Activated T-cell treated with anti-CD3 and anti-CD28 coated beads, Interleukin-2, amount 50 U/mL, for 1 hour (primary cell): ENCODE results near the gene LRP6.
"Not testable (repeated sequence)": the region's sequence is repeated elsewhere in the genome, so short reads cannot be mapped to it uniquely, and the experiment has no call there.

Experiments
- DNase-seq: peaks from one replicate; pipeline ENCODE4 v3.0.0-alpha.2; 2020

LRP6 gene

DNA sequence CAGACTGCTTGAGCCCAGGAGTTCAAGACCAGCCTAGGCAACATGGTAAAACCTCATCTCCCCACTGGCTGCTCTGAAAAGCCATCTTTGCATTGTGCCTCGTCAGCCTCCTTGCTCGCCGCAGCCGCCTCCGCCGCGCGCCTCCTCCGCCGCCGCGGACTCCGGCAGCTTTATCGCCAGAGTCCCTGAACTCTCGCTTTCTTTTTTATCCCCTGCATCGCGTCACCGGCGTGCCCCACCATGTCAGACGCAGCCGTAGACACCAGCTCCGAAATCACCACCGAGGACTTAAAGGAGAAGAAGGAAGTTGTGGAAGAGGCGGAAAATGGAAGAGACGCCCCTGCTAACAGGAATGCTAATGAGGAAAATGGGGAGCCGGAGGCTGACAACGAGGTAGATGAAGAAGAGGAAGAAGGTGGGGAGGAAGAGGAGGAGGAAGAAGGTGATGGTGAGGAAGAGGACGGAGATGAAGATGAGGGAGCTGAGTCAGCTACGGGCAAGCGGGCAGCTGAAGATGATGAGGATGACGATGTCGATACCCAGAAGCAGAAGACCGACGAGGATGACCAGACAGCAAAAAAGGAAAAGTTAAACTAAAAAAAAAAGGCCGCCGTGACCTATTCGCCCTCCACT lies 155.8 kb downstream of the LRP6 start:
- DNase-seq, result not testable (repeated sequence)

DNA sequence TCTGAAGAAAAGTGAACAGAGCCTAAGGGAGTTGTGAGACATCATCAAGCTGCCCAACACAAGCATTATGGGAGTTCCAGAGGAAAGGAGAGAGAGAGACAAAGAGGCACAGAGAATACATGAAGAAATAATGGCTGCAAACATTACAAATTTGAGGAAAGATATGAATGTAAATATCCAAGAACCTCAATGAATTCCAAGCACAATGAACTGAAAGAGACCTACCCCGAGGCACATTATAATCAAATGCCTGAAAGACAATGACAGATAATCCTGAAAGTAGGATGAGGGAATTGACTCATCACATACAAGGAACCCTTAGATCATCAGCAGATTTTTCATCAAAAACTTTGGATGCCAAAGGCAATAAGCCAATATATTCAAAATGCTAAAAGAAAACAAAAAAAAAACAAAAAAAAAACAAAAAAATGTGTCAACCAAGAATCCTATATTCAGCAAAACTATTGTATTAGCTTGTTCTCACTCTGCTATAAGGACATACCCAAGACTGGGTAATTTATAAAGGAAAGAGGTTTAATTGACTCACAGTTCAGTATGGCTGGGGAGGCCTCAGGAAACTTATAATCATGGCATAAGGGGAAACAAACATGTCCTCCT lies 158.3 kb downstream of the LRP6 start:
- DNase-seq, result no peak

GRCh38 chr12:12107678-12108077 lies 159.2 kb downstream of the LRP6 start:
- DNase-seq, result no peak

- no peak for DNase-seq
Observed at GRCh38 chr12:12099102-12099501, 167.7 kb downstream of the LRP6 start.

DNA sequence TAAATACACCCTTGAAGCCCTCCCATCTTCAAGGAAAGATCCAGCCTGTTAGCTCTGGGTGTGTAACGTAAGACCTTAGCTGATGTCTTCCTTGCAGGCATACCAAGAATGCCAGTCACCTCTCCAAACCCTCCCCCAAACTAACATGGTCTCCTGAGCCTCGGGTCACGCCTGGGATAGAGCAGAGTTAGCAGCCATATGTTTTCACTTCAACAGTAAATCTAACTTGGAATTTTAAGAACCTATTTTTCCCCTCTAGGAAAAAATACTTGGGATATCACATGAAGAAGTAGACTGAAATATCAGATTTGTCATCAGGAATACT lies 168.2 kb downstream of the LRP6 start:
- no peak for DNase-seq

GRCh38 chr12:12097891-12098690 lies 168.8 kb downstream of the LRP6 start:
- no peak for DNase-seq

DNA sequence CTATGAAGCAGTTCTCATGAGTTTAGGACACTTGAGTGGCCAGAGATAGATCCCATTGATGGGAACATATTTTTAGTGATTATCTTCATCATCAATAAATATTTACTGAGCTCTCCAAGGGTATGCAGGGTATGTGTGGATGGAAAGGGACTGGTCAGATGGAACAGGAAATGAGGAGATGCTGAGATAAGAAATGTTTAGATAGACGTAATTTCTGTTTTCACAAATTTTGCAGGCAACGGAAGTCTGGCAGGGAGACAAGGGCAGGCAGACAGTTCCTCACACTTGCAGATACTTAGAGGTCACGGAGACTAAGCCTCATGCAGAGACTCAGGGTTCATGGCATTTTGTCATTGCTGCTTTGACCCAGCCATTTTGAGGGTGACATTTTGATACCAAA lies 171.8 kb downstream of the LRP6 start:
- DNase-seq, result no peak

DNA sequence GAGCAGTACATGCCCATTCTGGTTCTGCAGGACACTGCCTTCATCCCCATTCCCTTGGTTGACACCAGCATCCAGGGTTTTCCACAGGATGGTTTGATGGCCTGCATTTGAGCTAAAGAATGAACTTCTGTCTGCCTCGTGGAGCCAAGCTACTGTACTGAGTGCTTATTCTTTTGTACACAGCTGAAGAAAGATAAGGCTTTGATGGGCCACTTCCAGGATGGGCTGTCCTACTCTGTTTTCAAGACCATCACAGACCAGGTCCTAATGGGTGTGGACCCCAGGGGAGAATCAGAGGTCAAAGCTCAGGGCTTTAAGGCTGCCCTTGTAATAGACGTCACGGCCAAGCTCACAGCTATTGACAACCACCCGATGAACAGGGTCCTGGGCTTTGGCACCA lies 172.4 kb downstream of the LRP6 start:
- no peak for DNase-seq

DNA sequence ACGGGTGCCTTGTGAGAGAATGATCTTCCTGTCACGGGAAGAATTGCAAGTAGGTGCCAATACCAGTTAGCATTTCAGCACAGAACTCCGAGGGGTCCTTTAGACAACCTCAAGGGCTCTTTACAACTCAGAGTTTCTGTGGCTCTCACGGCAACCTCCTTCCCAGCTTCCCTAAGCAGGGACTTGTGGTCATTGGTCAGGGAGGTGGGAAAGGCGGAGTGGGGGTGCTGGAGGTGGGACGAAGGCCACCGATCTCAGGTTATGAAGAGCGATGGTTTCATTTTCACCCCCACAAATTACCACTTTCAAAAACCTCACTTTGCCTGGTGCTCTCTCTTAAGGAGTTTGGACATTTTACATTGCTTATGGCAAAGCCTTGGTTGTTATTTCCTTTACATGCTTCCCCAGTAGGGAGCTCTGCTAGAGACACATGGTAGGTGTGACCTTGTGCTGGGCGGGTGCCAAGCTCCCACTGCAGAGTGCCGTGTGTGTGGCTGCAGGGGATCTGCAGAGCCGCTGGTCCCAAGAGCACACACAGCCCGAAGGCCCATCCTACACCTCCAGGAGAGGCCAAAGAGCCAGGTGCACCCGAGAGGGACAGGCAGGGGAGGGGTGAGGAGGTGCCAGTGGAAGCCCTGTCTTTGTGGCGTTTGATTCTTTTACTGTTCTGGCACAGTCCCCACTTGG lies 174.7 kb downstream of the LRP6 start:
- DNase-seq, result no peak

DNA sequence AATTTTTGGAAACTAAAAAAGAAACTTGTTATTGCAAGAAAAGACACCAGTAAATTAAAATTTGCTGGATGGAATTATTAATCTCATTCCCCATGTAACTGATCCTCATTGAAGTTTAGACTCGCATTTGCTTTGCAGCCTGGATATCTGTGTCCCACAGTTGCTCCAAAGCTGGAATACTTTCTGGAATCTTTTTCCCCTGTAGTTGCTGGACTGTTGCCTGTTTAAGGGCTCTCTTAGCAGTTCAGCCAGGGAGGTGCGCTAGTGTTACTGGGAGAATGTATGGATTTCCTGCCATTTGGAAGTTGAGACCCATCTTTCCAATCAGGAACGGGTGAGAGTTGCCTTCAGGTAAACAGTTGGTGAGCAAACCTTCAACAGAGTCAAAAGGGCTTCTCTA lies 175.8 kb downstream of the LRP6 start:
- DNase-seq, result no peak

DNA sequence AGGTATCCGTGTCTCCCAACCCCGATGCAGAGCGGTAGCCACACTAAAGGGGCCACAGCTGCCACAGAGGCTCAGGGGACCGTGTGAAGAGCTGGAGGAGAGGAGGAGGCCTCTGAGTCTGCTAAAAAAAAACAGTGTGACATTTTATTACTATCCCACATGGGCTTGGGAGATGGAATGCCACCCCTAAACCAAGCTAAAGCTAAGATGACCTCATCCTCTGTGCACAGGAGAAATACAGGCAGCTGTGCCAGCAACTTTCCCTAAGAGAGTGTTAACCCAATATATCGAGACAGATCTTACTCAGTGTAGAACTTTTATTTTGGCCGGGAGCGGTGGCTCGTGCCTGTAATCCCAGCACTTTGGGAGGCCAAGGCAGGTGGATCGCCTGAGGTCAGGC lies 178.1 kb downstream of the LRP6 start:
- no peak for DNase-seq

DNA sequence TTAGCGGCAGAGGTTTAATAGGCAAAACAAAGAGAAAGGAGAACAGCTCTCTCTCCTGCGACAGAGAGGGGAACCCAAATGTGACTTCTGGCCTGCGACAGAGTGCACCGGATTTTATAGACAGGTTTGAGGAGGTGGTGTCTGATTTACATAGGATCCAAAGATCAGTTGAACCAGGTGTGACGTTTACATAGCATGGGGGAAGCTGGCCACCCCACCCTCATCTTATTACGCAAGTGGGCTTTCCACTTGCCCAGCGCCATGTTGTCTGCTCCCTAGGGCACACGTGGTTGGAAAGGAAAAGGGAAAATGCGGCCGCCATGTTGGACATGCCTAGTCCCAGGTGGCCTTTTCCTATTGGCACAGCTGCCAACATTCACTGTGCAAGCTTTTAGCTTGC lies 178.7 kb downstream of the LRP6 start:
- no peak for DNase-seq

- DNase-seq, result no peak
Observed at GRCh38 chr12:12087693-12088034, 179.2 kb downstream of the LRP6 start.

- no peak for DNase-seq
Observed at GRCh38 chr12:12086973-12087692, 179.7 kb downstream of the LRP6 start.

DNA sequence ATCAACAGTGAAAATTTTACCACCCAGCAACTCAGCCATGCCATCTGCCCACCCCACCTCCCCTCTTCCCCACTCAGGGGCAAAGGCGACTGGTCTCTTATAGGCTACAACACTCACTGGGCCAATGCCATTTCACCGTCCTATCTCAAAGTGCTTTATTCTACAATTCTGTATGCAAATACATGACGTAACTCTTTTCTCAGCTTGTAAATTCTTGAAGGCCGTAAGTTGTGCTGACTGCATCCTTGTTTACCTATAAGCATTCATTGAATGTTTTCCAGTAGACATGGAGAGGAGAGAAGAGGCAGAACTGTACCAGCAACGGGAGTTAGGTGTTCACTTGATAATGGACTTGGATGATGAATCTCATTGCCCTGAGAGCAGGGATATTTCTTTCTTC lies 180.5 kb downstream of the LRP6 start:
- no peak for DNase-seq

- DNase-seq, result no peak
Observed at GRCh38 chr12:12083688-12084087, 183.2 kb downstream of the LRP6 start.

DNA sequence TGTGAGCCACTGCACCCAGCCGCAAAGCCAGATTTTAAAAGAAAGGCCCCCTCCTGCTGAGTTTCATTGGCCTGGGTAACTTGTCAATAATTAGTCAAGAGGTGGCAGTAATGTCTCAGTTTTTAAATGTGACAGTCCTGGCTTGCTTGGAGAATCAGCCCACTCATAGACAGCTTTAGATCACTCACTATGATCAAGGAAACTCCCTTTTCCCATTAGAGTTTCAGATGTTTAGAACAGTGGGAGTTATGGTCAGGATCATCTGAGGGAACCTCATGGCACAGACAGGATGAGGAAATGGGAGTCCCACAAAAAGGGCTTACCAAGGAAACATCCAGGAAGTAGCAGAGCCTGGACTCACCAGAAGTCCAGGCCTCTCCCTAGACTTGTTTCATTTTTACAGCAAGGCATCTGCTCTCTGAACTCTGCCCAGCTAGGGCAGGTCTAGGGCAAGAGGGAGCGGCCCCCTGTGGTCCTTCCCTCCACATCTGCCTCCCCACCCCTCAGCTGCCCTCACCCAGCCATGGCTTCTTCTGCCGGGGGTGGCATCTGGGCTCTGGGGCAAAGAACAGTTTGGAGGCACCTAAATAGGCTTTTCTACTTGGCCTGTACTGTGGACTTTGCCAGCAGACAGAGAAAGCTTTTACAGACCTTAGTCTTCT lies 184.9 kb downstream of the LRP6 start:
- no peak for DNase-seq

GRCh38 chr12:12079291-12079690 lies 187.6 kb downstream of the LRP6 start:
- no peak for DNase-seq

DNA sequence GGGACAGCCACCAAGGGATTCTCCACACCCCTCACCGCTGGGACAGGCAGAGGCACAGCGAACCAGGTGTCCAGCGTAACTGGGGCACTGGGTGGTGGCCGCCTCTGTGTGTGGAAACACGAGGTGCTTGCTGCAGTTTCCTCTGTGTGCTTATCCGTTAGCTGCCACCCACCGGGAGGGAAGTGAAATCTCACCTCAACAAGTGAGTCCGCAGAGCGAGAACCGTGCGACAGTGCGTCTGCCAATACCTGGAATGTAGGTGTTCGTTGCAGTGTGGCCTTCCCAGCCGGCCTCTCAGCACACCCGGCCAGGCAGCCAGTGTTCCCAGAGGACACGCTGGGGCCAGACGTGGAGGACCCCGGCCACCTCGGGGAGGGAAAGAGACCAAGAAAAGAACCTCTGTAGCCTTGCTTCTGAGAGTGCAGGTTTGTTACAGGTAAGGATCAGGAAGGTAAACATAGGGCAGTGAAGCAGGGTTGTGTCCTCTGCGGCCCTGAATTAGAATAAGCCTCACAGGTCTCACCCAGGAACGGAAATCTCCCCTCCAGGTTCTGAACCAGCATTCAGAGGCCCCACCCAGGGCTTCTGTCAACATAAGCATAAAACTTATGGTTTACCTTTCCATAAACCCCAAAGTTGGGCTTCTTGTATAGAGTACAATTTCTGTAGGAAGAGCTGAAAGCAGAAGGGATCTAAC lies 194.6 kb downstream of the LRP6 start:
- DNase-seq, result peak; percentile 33

GRCh38 chr12:12070674-12071656 lies 195.9 kb downstream of the LRP6 start, which contains the start of gene BCL2L14:
BCL2L14 (plus strand) TSS chr12:12070939; CDS start chr12:12079306, 8,367 bp downstream.
- peak; percentile 18 for DNase-seq
